CD4-positive, alpha-beta memory T cell (primary cell): ENCODE measurements around the gene FRG2B. TPM values are rescaled to one million over a fixed set of nuclear protein-coding genes. Genes with fewer than 3 reads are reported as not detected.
"Not testable (repeated sequence)": the region's sequence is repeated elsewhere in the genome, so short reads cannot be mapped to it uniquely, and the experiment has no call there.

Experiments used
- CTCF ChIA-PET: fragments of 350-600 bp; sonication (Branson Sonifier 250); formaldehyde crosslinking; loops from one replicate; lab custom pipeline; 2021; ENCODE audit warnings: inconsistent platforms; ENCODE audit not compliant: partially characterized antibody; lab: Charles Lee
- POLR2A ChIA-PET: fragments of 350-600 bp; sonication (Branson Sonifier 250); formaldehyde crosslinking; loops from one replicate; lab custom pipeline; 2021; ENCODE audit not compliant: partially characterized antibody; lab: Charles Lee
- DNase-seq, 5 donors: peaks; one replicate each; pipeline versions ENCODE4 v3.0.0 to v3.0.0-alpha.2; 2020 to 2022; ENCODE audit warnings: mixed read lengths in 1 of 5
- H3K27ac ChIP-seq: one replicate; pipeline ENCODE4 v1.7.0; 2013; ENCODE audit warnings: low read depth, low read length
- H3K27me3 ChIP-seq: 2 replicates; pipeline ENCODE4 v1.7.0; 2013; ENCODE audit warnings: mild to moderate bottlenecking, low read length, moderate library complexity; ENCODE audit not compliant: insufficient read depth
- H3K36me3 ChIP-seq: 2 replicates; pipeline ENCODE4 v1.7.0; 2013; ENCODE audit warnings: mild to moderate bottlenecking, low read length, moderate library complexity; ENCODE audit not compliant: insufficient read depth
- H3K4me1 ChIP-seq: 2 replicates; pipeline ENCODE4 v1.7.0; 2013; ENCODE audit warnings: mild to moderate bottlenecking, low read length, moderate library complexity; ENCODE audit not compliant: insufficient read depth
- H3K4me3 ChIP-seq, 2 donors: one replicate each; pipeline ENCODE4 v1.7.0; 2013; ENCODE audit warnings: low read length in 2 of 2, mild to moderate bottlenecking in 1 of 2
- H3K9me3 ChIP-seq, 2 donors: one replicate each; pipeline ENCODE4 v1.7.0; 2013; ENCODE audit warnings: low read length in 2 of 2, control low read depth in 1 of 2; ENCODE audit not compliant: control insufficient read depth in 1 of 2
- H3K27ac Mint-ChIP-seq, 7 donors: one replicate each; pipeline ENCODE4 v1.8.0; 2020 to 2021; ENCODE audit warnings: mixed read lengths in 7 of 7, mild to moderate bottlenecking in 6 of 7, inconsistent platforms in 3 of 7, moderate library complexity in 3 of 7
- H3K27me3 Mint-ChIP-seq, 2 donors: one replicate each; pipeline ENCODE4 v1.8.0; 2020 to 2021; ENCODE audit warnings: mixed read lengths in 2 of 2
- H3K36me3 Mint-ChIP-seq, 2 donors: one replicate each; pipeline ENCODE4 v1.8.0; 2020 to 2021; ENCODE audit warnings: mixed read lengths in 2 of 2, inconsistent platforms in 1 of 2, mild to moderate bottlenecking in 1 of 2
- H3K4me1 Mint-ChIP-seq, 4 donors: one replicate each; pipeline ENCODE4 v1.8.0; 2020 to 2021; ENCODE audit warnings: mixed read lengths in 4 of 4, mild to moderate bottlenecking in 1 of 4
- H3K4me3 Mint-ChIP-seq, 8 donors: one replicate each; pipeline ENCODE4 v1.8.0; 2020 to 2021; ENCODE audit warnings: mixed read lengths in 8 of 8, mild to moderate bottlenecking in 7 of 8, moderate library complexity in 6 of 8, inconsistent platforms in 3 of 8
- H3K9me3 Mint-ChIP-seq, 8 donors: one replicate each; pipeline ENCODE4 v1.8.0; 2020 to 2021; ENCODE audit warnings: mixed read lengths in 8 of 8, mild to moderate bottlenecking in 5 of 8, inconsistent platforms in 3 of 8, moderate library complexity in 1 of 8
- intact Hi-C: fragments of 100-400 bp; cut with micrococcal nuclease; formaldehyde crosslinking; loops from one replicate; pipeline ENCODE4 v1.15.1; 2023
- polyA plus RNA-seq, 2 donors: library from polyadenylated mRNA; unstranded; fragments of 300-500 nt; fragmentation: Illumina TruSeq; gene quantifications; one replicate each; pipeline ENCODE4 v1.2.3, GENCODE V29; 2021
- total RNA-seq, 2 experiments: library from RNA; stranded (reverse); gene quantifications; one replicate each; pipeline ENCODE4 v1.2.3, GENCODE V29; 2021

The FRG2B gene
- total RNA-seq (not detected), polyA plus RNA-seq (not detected)

GRCh38 chr10:133626695-133627094 lies at the start of gene FRG2B:
TSS of gene FRG2B (minus strand) at chr10:133626795. CDS start at chr10:133626742, 53 bp downstream.
- H3K27me3 Mint-ChIP-seq = peaks cover 7 to 10% of the 10 kb centered on the region in 2 donors
- POLR2A ChIA-PET, DNase-seq, intact Hi-C loops, H3K4me3 Mint-ChIP-seq, H3K4me1 Mint-ChIP-seq, H3K9me3 Mint-ChIP-seq, H3K4me3 ChIP-seq, H3K27me3 ChIP-seq, H3K9me3 ChIP-seq, H3K36me3 ChIP-seq, H3K36me3 Mint-ChIP-seq, H3K27ac Mint-ChIP-seq, H3K4me1 ChIP-seq, H3K27ac ChIP-seq, CTCF ChIA-PET: not testable (repeated sequence)

DNA sequence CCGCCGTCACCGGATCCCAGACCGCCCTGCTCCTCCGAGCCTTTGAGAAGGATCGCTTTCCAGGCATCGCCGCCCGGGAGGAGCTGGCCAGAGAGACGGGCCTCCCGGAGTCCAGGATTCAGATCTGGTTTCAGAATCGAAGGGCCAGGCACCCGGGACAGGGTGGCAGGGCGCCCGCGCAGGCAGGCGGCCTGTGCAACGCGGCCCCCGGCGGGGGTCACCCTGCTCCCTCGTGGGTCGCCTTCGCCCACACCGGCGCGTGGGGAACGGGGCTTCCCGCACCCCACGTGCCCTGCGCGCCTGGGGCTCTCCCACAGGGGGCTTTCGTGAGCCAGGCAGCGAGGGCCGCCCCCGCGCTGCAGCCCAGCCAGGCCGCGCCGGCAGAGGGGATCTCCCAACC lies 40.9 kb upstream of the FRG2B start:
- H3K4me1 Mint-ChIP-seq, H3K36me3 ChIP-seq, intact Hi-C loops, H3K4me3 ChIP-seq, H3K27ac Mint-ChIP-seq, H3K9me3 Mint-ChIP-seq, H3K4me1 ChIP-seq, CTCF ChIA-PET, H3K9me3 ChIP-seq, H3K27me3 Mint-ChIP-seq, H3K27ac ChIP-seq, H3K36me3 Mint-ChIP-seq, H3K4me3 Mint-ChIP-seq, H3K27me3 ChIP-seq, POLR2A ChIA-PET, DNase-seq: not testable (repeated sequence)

- H3K27me3 Mint-ChIP-seq, DNase-seq, H3K4me3 ChIP-seq, H3K36me3 ChIP-seq, H3K9me3 Mint-ChIP-seq, H3K27me3 ChIP-seq, H3K27ac ChIP-seq, POLR2A ChIA-PET, H3K4me3 Mint-ChIP-seq, H3K4me1 ChIP-seq, H3K9me3 ChIP-seq, H3K4me1 Mint-ChIP-seq, CTCF ChIA-PET, intact Hi-C loops, H3K36me3 Mint-ChIP-seq, H3K27ac Mint-ChIP-seq: not testable (repeated sequence)
These were observed 37.1 kb upstream of the FRG2B start for GRCh38 chr10:133663544-133664160.

- H3K36me3 ChIP-seq, H3K36me3 Mint-ChIP-seq, DNase-seq, H3K27me3 Mint-ChIP-seq, H3K4me3 Mint-ChIP-seq, H3K4me1 Mint-ChIP-seq, CTCF ChIA-PET, H3K9me3 Mint-ChIP-seq, H3K27ac ChIP-seq, H3K9me3 ChIP-seq, POLR2A ChIA-PET, H3K4me1 ChIP-seq, H3K27me3 ChIP-seq, H3K4me3 ChIP-seq, H3K27ac Mint-ChIP-seq, intact Hi-C loops: not testable (repeated sequence)
These were observed 34.5 kb upstream of the FRG2B start for GRCh38 chr10:133661122-133661521.

- H3K27me3 Mint-ChIP-seq, intact Hi-C loops, H3K27me3 ChIP-seq, H3K9me3 ChIP-seq, H3K4me1 Mint-ChIP-seq, DNase-seq, H3K36me3 Mint-ChIP-seq, H3K9me3 Mint-ChIP-seq, H3K36me3 ChIP-seq, H3K4me3 ChIP-seq, CTCF ChIA-PET, H3K4me3 Mint-ChIP-seq, POLR2A ChIA-PET, H3K4me1 ChIP-seq, H3K27ac Mint-ChIP-seq, H3K27ac ChIP-seq: not testable (repeated sequence)
These were observed 33.9 kb upstream of the FRG2B start for GRCh38 chr10:133660516-133660915.

- intact Hi-C loops, DNase-seq, H3K4me1 Mint-ChIP-seq, CTCF ChIA-PET, H3K36me3 Mint-ChIP-seq, H3K36me3 ChIP-seq, H3K27ac Mint-ChIP-seq, H3K9me3 Mint-ChIP-seq, POLR2A ChIA-PET, H3K4me3 Mint-ChIP-seq, H3K4me3 ChIP-seq, H3K9me3 ChIP-seq, H3K27me3 Mint-ChIP-seq, H3K27ac ChIP-seq, H3K27me3 ChIP-seq, H3K4me1 ChIP-seq: not testable (repeated sequence)
These were observed 30.7 kb upstream of the FRG2B start for GRCh38 chr10:133657276-133657675.

GRCh38 chr10:133648872-133649455 lies 22.4 kb upstream of the FRG2B start:
- H3K4me3 Mint-ChIP-seq, H3K36me3 ChIP-seq, H3K9me3 ChIP-seq, H3K4me1 Mint-ChIP-seq, CTCF ChIA-PET, intact Hi-C loops, POLR2A ChIA-PET, H3K36me3 Mint-ChIP-seq, H3K9me3 Mint-ChIP-seq, H3K4me1 ChIP-seq, H3K27ac Mint-ChIP-seq, H3K27ac ChIP-seq, H3K4me3 ChIP-seq, H3K27me3 Mint-ChIP-seq, H3K27me3 ChIP-seq: not testable (repeated sequence)
- DNase-seq = peak in 2 of 5 donors; percentile 9 to 28
